Spleen (tissue), 7 donors: ENCODE measurements around the gene PDXDC1.
"Not testable (repeated sequence)": the region's sequence is repeated elsewhere in the genome, so short reads cannot be mapped to it uniquely, and the experiment has no call there.

ENCODE experiments used
- POLR2AphosphoS5 ChIP-seq, 3 donors: sonication (generic); formaldehyde crosslinking; IDR thresholded peaks; one replicate each; pipeline ENCODE4 v1.5.1; 2017; ENCODE audit warnings: antibody characterized with exemption in 3 of 3
- TF ChIP-seq, protein P1 (sequence below), 11 experiments: fragments of 200-600 bp in 7 of 11; fragments of 450-650 bp in 4 of 11; sonication (generic) in 4 of 11; IDR thresholded peaks in 8 of 11; conservative IDR thresholded peaks in 3 of 11; 1 replicate in 7 of 11; 2 replicates in 4 of 11; pipeline versions ENCODE4 v1.4.0 to v1.8.0; 2016 to 2021; ENCODE audit warnings: antibody characterized with exemption in 11 of 11, inconsistent platforms in 4 of 11, mild to moderate bottlenecking in 1 of 11
- donor health status: DM: no; HTN: no; CAD: no; lungs with moderate emphysema.
- donor health status: DM: no; HTN: no; CAD: no.
- donor health status: DM: no; HTN: no; CAD: no.

DNA sequence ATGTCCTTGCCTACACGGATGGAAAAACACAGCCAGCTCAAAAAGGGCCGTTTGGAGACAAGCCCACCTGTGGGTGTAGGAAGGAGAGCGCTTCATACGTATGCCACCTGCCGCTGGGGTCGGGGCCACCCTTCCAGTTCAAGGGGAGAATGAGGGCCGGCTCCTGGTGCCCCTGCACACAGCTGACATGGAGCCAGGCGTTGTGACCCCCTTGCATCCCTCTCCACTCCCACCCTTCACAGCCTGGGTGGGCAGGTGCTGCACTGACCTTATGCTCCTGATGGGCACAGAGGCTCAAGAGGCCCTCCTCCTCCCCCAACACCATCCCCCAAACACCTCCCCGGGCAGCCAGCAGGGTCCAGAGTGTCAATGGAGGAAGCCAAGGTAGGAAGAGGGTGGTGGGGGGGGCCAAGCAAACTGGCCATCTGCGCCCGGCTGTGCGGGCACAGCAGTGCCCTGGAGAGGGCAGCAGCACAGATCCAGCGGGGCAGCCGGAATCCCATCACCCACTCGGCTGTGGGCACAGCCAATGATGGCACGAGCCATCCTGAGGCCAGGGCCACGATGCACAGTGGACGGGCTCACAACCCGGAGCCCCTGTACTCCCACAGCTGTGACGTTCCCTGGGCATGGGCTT, 170.1 kb downstream of the PDXDC1 start:
- TF ChIP-seq POLR2AphosphoS5 (IDR thresholded peaks at IDR 0.05) = not testable (repeated sequence)
- TF ChIP-seq, protein P1, sequence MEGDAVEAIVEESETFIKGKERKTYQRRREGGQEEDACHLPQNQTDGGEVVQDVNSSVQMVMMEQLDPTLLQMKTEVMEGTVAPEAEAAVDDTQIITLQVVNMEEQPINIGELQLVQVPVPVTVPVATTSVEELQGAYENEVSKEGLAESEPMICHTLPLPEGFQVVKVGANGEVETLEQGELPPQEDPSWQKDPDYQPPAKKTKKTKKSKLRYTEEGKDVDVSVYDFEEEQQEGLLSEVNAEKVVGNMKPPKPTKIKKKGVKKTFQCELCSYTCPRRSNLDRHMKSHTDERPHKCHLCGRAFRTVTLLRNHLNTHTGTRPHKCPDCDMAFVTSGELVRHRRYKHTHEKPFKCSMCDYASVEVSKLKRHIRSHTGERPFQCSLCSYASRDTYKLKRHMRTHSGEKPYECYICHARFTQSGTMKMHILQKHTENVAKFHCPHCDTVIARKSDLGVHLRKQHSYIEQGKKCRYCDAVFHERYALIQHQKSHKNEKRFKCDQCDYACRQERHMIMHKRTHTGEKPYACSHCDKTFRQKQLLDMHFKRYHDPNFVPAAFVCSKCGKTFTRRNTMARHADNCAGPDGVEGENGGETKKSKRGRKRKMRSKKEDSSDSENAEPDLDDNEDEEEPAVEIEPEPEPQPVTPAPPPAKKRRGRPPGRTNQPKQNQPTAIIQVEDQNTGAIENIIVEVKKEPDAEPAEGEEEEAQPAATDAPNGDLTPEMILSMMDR (IDR thresholded peaks at IDR 0.05 in 8 of 11, conservative IDR thresholded peaks at IDR 0.05 in 3 of 11) = not testable (repeated sequence)
